K562 (cell line): Measurements from ENCODE around the gene FBXL22. TPM values are rescaled to one million over a fixed set of nuclear protein-coding genes. Genes with fewer than 3 reads are reported as not detected.

Experiments
- ATAC-seq: fragments of 200-7000 bp; cut with Tn5 transposase; 3 replicates; pipeline ENCODE4 v1.9.1; 2020; ENCODE audit warnings: moderate library complexity
- BruUV-seq: library from RNA; stranded (reverse); fragments of 400-500 nt; replicated peaks from 2 replicates; lab custom pipeline; 2021; lab: Mats Ljungman, UMichigan
- CTCF ChIA-PET: fragments of 300-600 bp; formaldehyde crosslinking; extraction: SDS; loops from one replicate; lab custom pipeline; 2021; ENCODE audit warnings: low intra/inter-chr PET ratio; lab: Yijun Ruan, JAX
- POLR2A ChIA-PET: fragments of 300-600, 350-650 bp; sonication (Branson Sonifier 250); formaldehyde crosslinking; extraction: SDS; loops from one replicate; lab custom pipeline; 2021; ENCODE audit warnings: antibody characterized with exemption, inconsistent platforms; lab: Yijun Ruan, JAX
- DNase-seq, 4 experiments: peaks; one replicate each; pipeline versions ENCODE4 v3.0.0 to v3.0.0-alpha.2; 2011 to 2018; ENCODE audit warnings: low spot score in 3 of 4, mixed read lengths in 3 of 4; ENCODE audit errors: extremely low read depth in 1 of 4
- FAIRE-seq: peaks from 2 replicates; lab custom pipeline; 2011; peaks lifted over from hg19 to GRCh38; lab: Jason Lieb, UNC
- H2AFZ ChIP-seq: 2 replicates; pipeline ENCODE4 v1.6.0; 2011; ENCODE audit warnings: low read depth, low read length, control low read depth, inconsistent platforms
- H3K27ac ChIP-seq: fragments of 200-600 bp; 3 replicates; pipeline ENCODE4 v1.8.0; 2011; ENCODE audit warnings: low read depth, mild to moderate bottlenecking, control low read depth, inconsistent platforms, low read length, moderate library complexity, mixed read lengths; ENCODE audit errors: extremely low read depth
- H3K27me3 ChIP-seq, 2 experiments: fragments of 300-600 bp in 1 of 2; 2 replicates in 1 of 2; 3 replicates in 1 of 2; pipeline versions ENCODE4 v1.6.0 to v1.8.0; 2011; ENCODE audit warnings: inconsistent platforms in 2 of 2, low read length in 2 of 2, mild to moderate bottlenecking in 1 of 2, mixed read lengths in 1 of 2, moderate library complexity in 1 of 2; ENCODE audit not compliant: control insufficient read depth in 2 of 2, insufficient read depth in 2 of 2
- H3K36me3 ChIP-seq: fragments of 300-600 bp; 3 replicates; pipeline ENCODE4 v1.8.0; 2011; ENCODE audit warnings: mild to moderate bottlenecking, low read length, inconsistent platforms; ENCODE audit not compliant: control insufficient read depth, insufficient read depth
- H3K4me1 ChIP-seq, 2 experiments: fragments of 200-600 bp in 1 of 2; replicated peaks in 1 of 2; 2 replicates in 1 of 2; 3 replicates in 1 of 2; pipeline versions ENCODE4 v1.5.1 to v1.8.0; 2011; ENCODE audit warnings: inconsistent platforms in 2 of 2, low read length in 2 of 2, mild to moderate bottlenecking in 1 of 2, mixed read lengths in 1 of 2, moderate library complexity in 1 of 2; ENCODE audit not compliant: control insufficient read depth in 2 of 2, insufficient read depth in 2 of 2
- H3K4me2 ChIP-seq: 2 replicates; pipeline ENCODE4 v1.6.1; 2011; ENCODE audit warnings: low read length, control low read depth, inconsistent platforms, mixed read lengths; ENCODE audit not compliant: insufficient read depth
- H3K4me3 ChIP-seq: fragments of 200-600 bp; sonication (generic), shearing (Covaris generic); 2 replicates; pipeline ENCODE4 v1.5.1; 2016; ENCODE audit warnings: control low read depth, inconsistent platforms
- H3K79me2 ChIP-seq: fragments of 200-600 bp; 3 replicates; pipeline ENCODE4 v1.8.0; 2011; ENCODE audit warnings: low read length, inconsistent platforms; ENCODE audit not compliant: control insufficient read depth, insufficient read depth
- H3K9ac ChIP-seq, 2 experiments: 2 replicates each; pipeline versions ENCODE4 v1.6.0 to v1.6.1; 2011; ENCODE audit warnings: low read depth in 2 of 2, low read length in 2 of 2, control low read depth in 1 of 2, inconsistent platforms in 1 of 2, mild to moderate bottlenecking in 1 of 2, mixed read lengths in 1 of 2; ENCODE audit not compliant: insufficient read depth in 1 of 2
- H3K9me1 ChIP-seq: one replicate; pipeline ENCODE4 v1.6.0; 2011; ENCODE audit warnings: inconsistent platforms, mild to moderate bottlenecking, low read length, moderate library complexity; ENCODE audit not compliant: control insufficient read depth, insufficient read depth
- H3K9me3 ChIP-seq: replicated peaks from 2 replicates; pipeline ENCODE4 v1.5.1; 2011; ENCODE audit warnings: low read depth, low read length, inconsistent platforms; ENCODE audit not compliant: control insufficient read depth, insufficient read depth
- H4K20me1 ChIP-seq: replicated peaks from 2 replicates; pipeline ENCODE4 v1.6.1; 2011; ENCODE audit warnings: low read length, inconsistent platforms, mixed read lengths; ENCODE audit not compliant: control insufficient read depth, insufficient read depth
- C11orf30 ChIP-seq: fragments of 450-650 bp; IDR thresholded peaks from 2 replicates; pipeline ENCODE4 v1.6.1; 2016; ENCODE audit warnings: low read depth, mild to moderate bottlenecking
- CHAMP1 ChIP-seq: fragments of 450-650 bp; IDR thresholded peaks from 2 replicates; pipeline ENCODE4 v1.6.1; 2016; ENCODE audit warnings: mild to moderate bottlenecking
- MAFF ChIP-seq: IDR thresholded peaks from 2 replicates; pipeline ENCODE4 v1.6.1; 2012; ENCODE audit warnings: low read length, improper control_type of control experiment
- MAFK ChIP-seq: IDR thresholded peaks from 2 replicates; pipeline ENCODE4 v1.6.1; 2011; ENCODE audit warnings: low read length, improper control_type of control experiment
- MAZ ChIP-seq, 2 experiments: fragments of 450-650 bp in 1 of 2; sonication (generic) in 1 of 2; formaldehyde crosslinking; IDR thresholded peaks in 1 of 2; conservative IDR thresholded peaks in 1 of 2; 2 replicates each; pipeline versions ENCODE4 v1.4.0 to v1.5.0; 2020; ENCODE audit warnings: mild to moderate bottlenecking in 1 of 2, missing genetic modification reagents in 1 of 2
- MTA2 ChIP-seq: fragments of 450-650 bp; IDR thresholded peaks from 2 replicates; pipeline ENCODE4 v1.6.1; 2016; ENCODE audit warnings: low read depth
- RBM22 ChIP-seq: fragments of 200-400 bp; formaldehyde crosslinking; IDR thresholded peaks from 2 replicates; pipeline ENCODE4 v1.6.1; 2018; ENCODE audit warnings: low read length, low read depth; ENCODE audit not compliant: poor library complexity, severe bottlenecking
- SNAPC5 ChIP-seq: fragments of 250-450 bp; sonication (Bioruptor Pico); IDR thresholded peaks from 2 replicates; pipeline ENCODE4 v1.8.0; 2021; ENCODE audit warnings: moderate library complexity, mild to moderate bottlenecking, inconsistent platforms
- THRAP3 ChIP-seq: fragments of 450-650 bp; IDR thresholded peaks from 2 replicates; pipeline ENCODE4 v1.6.1; 2016; ENCODE audit warnings: mild to moderate bottlenecking, inconsistent platforms, borderline replicate concordance
- YY1 ChIP-seq, 3 experiments: IDR thresholded peaks; 2 replicates each; pipeline ENCODE4 v1.6.1; 2011; ENCODE audit warnings: low read length in 2 of 3, mild to moderate bottlenecking in 2 of 3, moderate library complexity in 2 of 3, borderline replicate concordance in 1 of 3, control low read depth in 1 of 3, low read depth in 1 of 3; ENCODE audit not compliant: insufficient read depth in 3 of 3, insufficient replicate concordance in 2 of 3, control insufficient read depth in 1 of 3, insufficient read length in 1 of 3; ENCODE audit errors: extremely low read depth in 1 of 3
- ZNF217 ChIP-seq: sonication (generic); formaldehyde crosslinking; IDR thresholded peaks from 2 replicates; pipeline ENCODE4 v1.8.0; 2022; ENCODE audit warnings: mild to moderate bottlenecking, missing genetic modification reagents
- ZNF253 ChIP-seq: fragments of 250-450 bp; sonication (Bioruptor Pico); conservative IDR thresholded peaks from 2 replicates; pipeline ENCODE4 v1.6.1; 2021; ENCODE audit warnings: mild to moderate bottlenecking
- in situ Hi-C: fragments of 300-500 bp; cut with MboI; formaldehyde crosslinking; loops from 4 replicates; pipeline ENCODE4 v1.15.0; 2018; ENCODE audit warnings: inconsistent platforms, mixed read lengths
- intact Hi-C: fragments of 100-400 bp; cut with micrococcal nuclease; formaldehyde crosslinking; loops from 2 replicates; pipeline ENCODE4 v1.14.2; 2022
- polyA plus RNA-seq, 8 experiments: library from polyadenylated mRNA; depleted of rRNA in 4 of 8; stranded (reverse) in 5 of 8; unstranded in 3 of 8; fragments of >200 nt; fragmentation: Nextera tagmentation in 2 of 8; fragmentation: Illumina TruSeq in 1 of 8; extraction: Ambion mirVana in 2 of 8; extraction: Trizol in 1 of 8; gene quantifications; 2 replicates each; pipeline versions ENCODE4 v1.2.1 to v1.2.3, GENCODE V29; 2011 to 2014; ENCODE audit warnings: inconsistent platforms in 1 of 8, missing spikeins in 1 of 8
- total RNA-seq, 7 experiments: library from RNA; depleted of rRNA in 6 of 7; stranded (reverse); fragments of >200 nt in 6 of 7; fragmentation: Illumina TruSeq in 2 of 7; extraction: Trizol in 2 of 7; gene quantifications; 2 replicates each; pipeline versions ENCODE4 v1.2.1 to v1.2.3, GENCODE V29; 2011 to 2021; ENCODE audit warnings: low replicate concordance in 1 of 7
- TF ChIP-seq, protein P1 (sequence below): fragments of 250-450 bp; sonication (Bioruptor Pico); IDR thresholded peaks from 2 replicates; pipeline ENCODE4 v1.5.0; 2020; ENCODE audit warnings: mild to moderate bottlenecking, borderline replicate concordance
- TF ChIP-seq, protein P2 (sequence below): fragments of 250-450 bp; sonication (Bioruptor Pico); IDR thresholded peaks from 2 replicates; pipeline ENCODE4 v1.5.0; 2022; ENCODE audit warnings: mild to moderate bottlenecking

Gene FBXL22
- total and polyA plus RNA-seq, 9 of the 15 experiments (the other 6 are each of a cell fraction or from before 2014, with no cell fraction given), result not detected

DNA sequence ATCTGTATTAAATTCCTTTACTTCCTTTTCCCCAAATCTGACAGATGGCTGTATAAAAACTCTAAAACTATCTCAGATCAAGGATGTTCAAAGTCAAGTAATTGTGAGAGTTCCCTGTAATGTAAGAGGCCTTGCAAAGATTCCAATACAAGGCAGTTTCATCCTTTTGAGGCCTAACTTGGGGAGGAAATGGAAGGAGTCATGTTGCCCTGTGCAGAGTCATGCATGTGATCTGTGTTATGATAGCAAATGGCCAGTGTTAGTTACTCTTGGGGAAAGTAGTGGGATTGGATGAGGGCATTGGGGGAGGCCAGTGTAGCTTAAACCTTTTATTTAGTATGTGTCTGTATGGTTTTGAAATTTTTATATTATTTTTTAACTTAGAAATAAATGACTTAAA, 23.7 kb upstream of the FBXL22 start:
- in situ Hi-C loops, result no loop called here
- DNase-seq (peak in 2 of 4 experiments; percentile 33 to 47), FAIRE-seq (peak; percentile 72), ATAC-seq (peak; percentile 92)
- Histone ChIP-seq H3K27me3 (no peaks in the 10 kb centered on the region), H2AFZ (no peak overlapping the region), H4K20me1 (no peaks in the 10 kb centered on the region), H3K9me1 (no peaks in the 10 kb centered on the region), H3K4me1 (peaks cover 0 to 8% of the 10 kb centered on the region in 2 experiments; a peak in 2 of 5 replicates), H3K9ac (no peak overlapping the region), H3K4me2 (no peak overlapping the region), H3K36me3 (peaks cover 63% of the 10 kb centered on the region), H3K79me2 (no peaks in the 10 kb centered on the region), H3K27ac (peak overlapping the region; percentile 38; the same call in 1 of the 3 replicates), H3K4me3 (no peak overlapping the region), H3K9me3 (no peaks in the 10 kb centered on the region)
- no TSS peak for BruUV-seq
- ChIA-PET POLR2A (no interaction called here), CTCF (no interaction called here)
- intact Hi-C loops, result no loop called here
- TF ChIP-seq MAFK (peak; percentile 37), MAZ (CRISPR knock-in tag; conservative IDR thresholded peaks at IDR 0.05 in 1 of 2, IDR thresholded peaks at IDR 0.05 in 1 of 2) (no peak), C11orf30 (peak; percentile 44), THRAP3 (no peak), CHAMP1 (no peak), MTA2 (no peak), ZNF253 (CRISPR knock-in tag) (no peak), ZNF217 (no peak), YY1 (IDR thresholded peaks at IDR 0.05; ENCODE audit: borderline replicate concordance in 1 of 3, control insufficient read depth in 1 of 3, extremely low read depth in 1 of 3, insufficient read depth in 3 of 3, insufficient read length in 1 of 3, insufficient replicate concordance in 2 of 3, low read depth in 1 of 3, low read length in 2 of 3) (no peak), MAFF (peak; percentile 21; the same call in 1 of the 2 replicates), SNAPC5 (CRISPR knock-in tag) (no peak), RBM22 (no peak)
- TF ChIP-seq, protein P1, sequence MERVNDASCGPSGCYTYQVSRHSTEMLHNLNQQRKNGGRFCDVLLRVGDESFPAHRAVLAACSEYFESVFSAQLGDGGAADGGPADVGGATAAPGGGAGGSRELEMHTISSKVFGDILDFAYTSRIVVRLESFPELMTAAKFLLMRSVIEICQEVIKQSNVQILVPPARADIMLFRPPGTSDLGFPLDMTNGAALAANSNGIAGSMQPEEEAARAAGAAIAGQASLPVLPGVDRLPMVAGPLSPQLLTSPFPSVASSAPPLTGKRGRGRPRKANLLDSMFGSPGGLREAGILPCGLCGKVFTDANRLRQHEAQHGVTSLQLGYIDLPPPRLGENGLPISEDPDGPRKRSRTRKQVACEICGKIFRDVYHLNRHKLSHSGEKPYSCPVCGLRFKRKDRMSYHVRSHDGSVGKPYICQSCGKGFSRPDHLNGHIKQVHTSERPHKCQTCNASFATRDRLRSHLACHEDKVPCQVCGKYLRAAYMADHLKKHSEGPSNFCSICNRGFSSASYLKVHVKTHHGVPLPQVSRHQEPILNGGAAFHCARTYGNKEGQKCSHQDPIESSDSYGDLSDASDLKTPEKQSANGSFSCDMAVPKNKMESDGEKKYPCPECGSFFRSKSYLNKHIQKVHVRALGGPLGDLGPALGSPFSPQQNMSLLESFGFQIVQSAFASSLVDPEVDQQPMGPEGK (CRISPR knock-in tag), result no peak
- TF ChIP-seq, protein P2, sequence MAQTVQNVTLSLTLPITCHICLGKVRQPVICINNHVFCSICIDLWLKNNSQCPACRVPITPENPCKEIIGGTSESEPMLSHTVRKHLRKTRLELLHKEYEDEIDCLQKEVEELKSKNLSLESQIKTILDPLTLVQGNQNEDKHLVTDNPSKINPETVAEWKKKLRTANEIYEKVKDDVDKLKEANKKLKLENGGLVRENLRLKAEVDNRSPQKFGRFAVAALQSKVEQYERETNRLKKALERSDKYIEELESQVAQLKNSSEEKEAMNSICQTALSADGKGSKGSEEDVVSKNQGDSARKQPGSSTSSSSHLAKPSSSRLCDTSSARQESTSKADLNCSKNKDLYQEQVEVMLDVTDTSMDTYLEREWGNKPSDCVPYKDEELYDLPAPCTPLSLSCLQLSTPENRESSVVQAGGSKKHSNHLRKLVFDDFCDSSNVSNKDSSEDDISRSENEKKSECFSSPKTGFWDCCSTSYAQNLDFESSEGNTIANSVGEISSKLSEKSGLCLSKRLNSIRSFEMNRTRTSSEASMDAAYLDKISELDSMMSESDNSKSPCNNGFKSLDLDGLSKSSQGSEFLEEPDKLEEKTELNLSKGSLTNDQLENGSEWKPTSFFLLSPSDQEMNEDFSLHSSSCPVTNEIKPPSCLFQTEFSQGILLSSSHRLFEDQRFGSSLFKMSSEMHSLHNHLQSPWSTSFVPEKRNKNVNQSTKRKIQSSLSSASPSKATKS (CRISPR knock-in tag), result no peak
